Measurements from ENCODE around the gene CD2AP. TPM values are rescaled to one million over a fixed set of nuclear protein-coding genes. Genes with fewer than 3 reads are reported as not detected.

CD2AP gene
- total RNA-seq, 1 donor from 2014 or later, result 27.3 TPM

GRCh38 chr6:47447722-47448121, 29.9 kb upstream of the CD2AP start:
- Mint-ChIP-seq H3K4me3 (no peak overlapping the region), H3K4me1 (ENCODE audit: low read depth) (peaks cover 12% of the 10 kb centered on the region), H3K27ac (no peak overlapping the region), H3K27me3 (ENCODE audit: insufficient read depth) (no peaks in the 10 kb centered on the region), H3K9me3 (no peaks in the 10 kb centered on the region), H3K36me3 (ENCODE audit: low read depth) (no peaks in the 10 kb centered on the region)
- intact Hi-C loops (cut with micrococcal nuclease), result no loop called here
- DNase-seq (ENCODE audit: low spot score), result no peak

- intact Hi-C loops (cut with micrococcal nuclease), result no loop called here
- Mint-ChIP-seq H3K9me3 (no peaks in the 10 kb centered on the region), H3K4me1 (ENCODE audit: low read depth) (peaks cover 12% of the 10 kb centered on the region), H3K27ac (no peak overlapping the region), H3K36me3 (ENCODE audit: low read depth) (no peaks in the 10 kb centered on the region), H3K4me3 (no peak overlapping the region), H3K27me3 (ENCODE audit: insufficient read depth) (no peaks in the 10 kb centered on the region)
- DNase-seq (ENCODE audit: low spot score), result no peak
Observed at GRCh38 chr6:47451162-47451561, 26.4 kb upstream of the CD2AP start.

GRCh38 chr6:47452899-47453298, 24.7 kb upstream of the CD2AP start:
- Mint-ChIP-seq H3K36me3 (ENCODE audit: low read depth) (no peaks in the 10 kb centered on the region), H3K27ac (no peak overlapping the region), H3K9me3 (no peaks in the 10 kb centered on the region), H3K4me1 (ENCODE audit: low read depth) (no peaks in the 10 kb centered on the region), H3K4me3 (no peak overlapping the region), H3K27me3 (ENCODE audit: insufficient read depth) (no peaks in the 10 kb centered on the region)
- no peak for DNase-seq (ENCODE audit: low spot score)
- intact Hi-C loops (cut with micrococcal nuclease), result no loop called here

- Mint-ChIP-seq H3K36me3 (ENCODE audit: low read depth) (no peaks in the 10 kb centered on the region), H3K27ac (no peak overlapping the region), H3K9me3 (no peaks in the 10 kb centered on the region), H3K4me3 (no peak overlapping the region), H3K4me1 (ENCODE audit: low read depth) (no peaks in the 10 kb centered on the region), H3K27me3 (ENCODE audit: insufficient read depth) (no peaks in the 10 kb centered on the region)
- intact Hi-C loops (cut with micrococcal nuclease), result no loop called here
- DNase-seq (ENCODE audit: low spot score), result no peak
Observed at GRCh38 chr6:47453372-47453936, 24.1 kb upstream of the CD2AP start.

- H3K9me3 Mint-ChIP-seq, result no peaks in the 10 kb centered on the region
- intact Hi-C loops (cut with micrococcal nuclease), result no loop called here
- H3K4me1 Mint-ChIP-seq (ENCODE audit: low read depth), result no peaks in the 10 kb centered on the region
- peaks cover 6% of the 10 kb centered on the region for H3K27me3 Mint-ChIP-seq (ENCODE audit: insufficient read depth)
- H3K36me3 Mint-ChIP-seq (ENCODE audit: low read depth), result no peaks in the 10 kb centered on the region
- no peak for DNase-seq (ENCODE audit: low spot score)
- no peak overlapping the region for H3K27ac Mint-ChIP-seq
- H3K4me3 Mint-ChIP-seq, result no peak overlapping the region
Observed at GRCh38 chr6:47454713-47455396, 22.7 kb upstream of the CD2AP start.

- no peaks in the 10 kb centered on the region for H3K9me3 Mint-ChIP-seq
- DNase-seq (ENCODE audit: low spot score), result no peak
- no peaks in the 10 kb centered on the region for H3K4me1 Mint-ChIP-seq (ENCODE audit: low read depth)
- intact Hi-C loops (cut with micrococcal nuclease), result no loop called here
- H3K27ac Mint-ChIP-seq, result no peak overlapping the region
- no peak overlapping the region for H3K4me3 Mint-ChIP-seq
- peaks cover 11% of the 10 kb centered on the region for H3K27me3 Mint-ChIP-seq (ENCODE audit: insufficient read depth)
- H3K36me3 Mint-ChIP-seq (ENCODE audit: low read depth), result no peaks in the 10 kb centered on the region
Observed at GRCh38 chr6:47455533-47456209, 21.9 kb upstream of the CD2AP start.

GRCh38 chr6:47456536-47456975, 21.0 kb upstream of the CD2AP start:
- intact Hi-C loops (cut with micrococcal nuclease), result no loop called here
- no peaks in the 10 kb centered on the region for H3K36me3 Mint-ChIP-seq (ENCODE audit: low read depth)
- H3K4me1 Mint-ChIP-seq (ENCODE audit: low read depth), result no peaks in the 10 kb centered on the region
- peaks cover 11% of the 10 kb centered on the region for H3K27me3 Mint-ChIP-seq (ENCODE audit: insufficient read depth)
- no peaks in the 10 kb centered on the region for H3K9me3 Mint-ChIP-seq
- DNase-seq (ENCODE audit: low spot score), result no peak
- H3K4me3 Mint-ChIP-seq, result no peak overlapping the region
- no peak overlapping the region for H3K27ac Mint-ChIP-seq

- Mint-ChIP-seq H3K36me3 (ENCODE audit: low read depth) (no peaks in the 10 kb centered on the region), H3K4me3 (no peak overlapping the region), H3K4me1 (ENCODE audit: low read depth) (no peaks in the 10 kb centered on the region), H3K9me3 (no peaks in the 10 kb centered on the region), H3K27ac (no peak overlapping the region), H3K27me3 (ENCODE audit: insufficient read depth) (peaks cover 11% of the 10 kb centered on the region)
- no peak for DNase-seq (ENCODE audit: low spot score)
- intact Hi-C loops (cut with micrococcal nuclease), result no loop called here
Observed at GRCh38 chr6:47457370-47457769, 20.2 kb upstream of the CD2AP start.

GRCh38 chr6:47464052-47464451, 13.5 kb upstream of the CD2AP start:
- H3K27ac Mint-ChIP-seq, result no peak overlapping the region
- intact Hi-C loops (cut with micrococcal nuclease), result no loop called here
- H3K4me1 Mint-ChIP-seq (ENCODE audit: low read depth), result no peaks in the 10 kb centered on the region
- H3K27me3 Mint-ChIP-seq (ENCODE audit: insufficient read depth), result peaks cover 18% of the 10 kb centered on the region
- H3K4me3 Mint-ChIP-seq, result no peak overlapping the region
- H3K9me3 Mint-ChIP-seq, result no peaks in the 10 kb centered on the region
- DNase-seq (ENCODE audit: low spot score), result no peak
- no peaks in the 10 kb centered on the region for H3K36me3 Mint-ChIP-seq (ENCODE audit: low read depth)

GRCh38 chr6:47465117-47465516, 12.5 kb upstream of the CD2AP start:
- H3K4me3 Mint-ChIP-seq, result no peak overlapping the region
- intact Hi-C loops (cut with micrococcal nuclease), result no loop called here
- peaks cover 19% of the 10 kb centered on the region for H3K27me3 Mint-ChIP-seq (ENCODE audit: insufficient read depth)
- no peaks in the 10 kb centered on the region for H3K36me3 Mint-ChIP-seq (ENCODE audit: low read depth)
- DNase-seq (ENCODE audit: low spot score), result no peak
- no peaks in the 10 kb centered on the region for H3K9me3 Mint-ChIP-seq
- H3K27ac Mint-ChIP-seq, result no peak overlapping the region
- H3K4me1 Mint-ChIP-seq (ENCODE audit: low read depth), result no peaks in the 10 kb centered on the region

GRCh38 chr6:47471911-47472310, 5.7 kb upstream of the CD2AP start:
- H3K27ac Mint-ChIP-seq, result no peak overlapping the region
- no peaks in the 10 kb centered on the region for H3K36me3 Mint-ChIP-seq (ENCODE audit: low read depth)
- no peak overlapping the region for H3K4me3 Mint-ChIP-seq
- H3K4me1 Mint-ChIP-seq (ENCODE audit: low read depth), result peaks cover 10% of the 10 kb centered on the region
- no peaks in the 10 kb centered on the region for H3K9me3 Mint-ChIP-seq
- DNase-seq (ENCODE audit: low spot score), result no peak
- peaks cover 24% of the 10 kb centered on the region for H3K27me3 Mint-ChIP-seq (ENCODE audit: insufficient read depth)
- intact Hi-C loops (cut with micrococcal nuclease), result no loop called here

GRCh38 chr6:47473791-47474346, 3.7 kb upstream of the CD2AP start:
- Mint-ChIP-seq H3K36me3 (ENCODE audit: low read depth) (peaks cover 2% of the 10 kb centered on the region), H3K27ac (no peak overlapping the region), H3K27me3 (ENCODE audit: insufficient read depth) (peaks cover 21% of the 10 kb centered on the region), H3K4me1 (ENCODE audit: low read depth) (peaks cover 23% of the 10 kb centered on the region), H3K9me3 (no peaks in the 10 kb centered on the region), H3K4me3 (no peak overlapping the region)
- intact Hi-C loops (cut with micrococcal nuclease), result no loop called here
- no peak for DNase-seq (ENCODE audit: low spot score)

- Mint-ChIP-seq H3K9me3 (no peaks in the 10 kb centered on the region), H3K27ac (no peak overlapping the region), H3K27me3 (ENCODE audit: insufficient read depth) (peaks cover 12% of the 10 kb centered on the region), H3K4me3 (no peak overlapping the region), H3K4me1 (ENCODE audit: low read depth) (peaks cover 37% of the 10 kb centered on the region), H3K36me3 (ENCODE audit: low read depth) (peaks cover 2% of the 10 kb centered on the region)
- no peak for DNase-seq (ENCODE audit: low spot score)
- intact Hi-C loops (cut with micrococcal nuclease), result loop anchor here (5.0 kb wide), 1 partner anchor 97 kb away; no protein-coding TSS in a partner anchor
Observed at GRCh38 chr6:47475319-47475816, 2.2 kb upstream of the CD2AP start.
